Left lung (tissue), 10 donors: ENCODE results near the gene OTUD3. TPM values are rescaled to one million over a fixed set of nuclear protein-coding genes. Genes with fewer than 3 reads are reported as not detected.

Experiments used
- ATAC-seq: fragments of 200-7000 bp; cut with Tn5 transposase; one replicate; pipeline ENCODE4 v1.9.1; 2020; ENCODE audit warnings: moderate library complexity
- DNase-seq, 4 donors: peaks; one replicate each; pipeline ENCODE4 v3.0.0-alpha.2; 2013 to 2020
- H3K27ac ChIP-seq, 2 donors: fragments of 200-600 bp; sonication (generic) in 1 of 2; one replicate each; pipeline versions ENCODE4 v1.5.0 to v1.8.0; 2020 to 2021
- H3K27me3 ChIP-seq, 2 donors: fragments of 200-600 bp; sonication (generic) in 1 of 2; one replicate each; pipeline versions ENCODE4 v1.5.0 to v1.8.0; 2020 to 2021
- H3K36me3 ChIP-seq, 2 donors: fragments of 200-600 bp; sonication (generic) in 1 of 2; one replicate each; pipeline versions ENCODE4 v1.5.0 to v1.8.0; 2020 to 2021
- H3K4me1 ChIP-seq, 2 donors: fragments of 200-600 bp; one replicate each; pipeline ENCODE4 v1.8.0; 2021
- H3K4me3 ChIP-seq, 2 donors: fragments of 200-600 bp; sonication (generic) in 1 of 2; one replicate each; pipeline versions ENCODE4 v1.5.0 to v1.8.0; 2020 to 2021; ENCODE audit warnings: mild to moderate bottlenecking in 1 of 2
- H3K9me3 ChIP-seq, 2 donors: fragments of 200-600 bp; sonication (generic) in 1 of 2; one replicate each; pipeline versions ENCODE4 v1.5.0 to v1.8.0; 2020 to 2021
- intact Hi-C, 2 donors: fragments of 100-400 bp; cut with DNase I; formaldehyde crosslinking; loops; one replicate each; pipeline versions ENCODE4 v1.11.2 to v1.14.2; 2022
- polyA plus RNA-seq, 6 donors: library from polyadenylated mRNA; unstranded; fragments of 120-200 nt; gene quantifications; one replicate each; pipeline ENCODE4 v1.2.1, GENCODE V29; 2013; ENCODE audit not compliant: insufficient read length in 6 of 6
- total RNA-seq, 2 donors: library from RNA; stranded (reverse); fragmentation: NEBNext Ultra II Directional; extraction: Animal tissue kit (Norgen Biotek cat#: 25700); gene quantifications; one replicate each; pipeline ENCODE4 v1.2.1, GENCODE V29; 2021
- TF ChIP-seq, protein P1 (sequence below), 2 donors: fragments of 200-600 bp; sonication (generic) in 1 of 2; IDR thresholded peaks; one replicate each; pipeline versions ENCODE4 v1.5.0 to v1.8.0; 2021; ENCODE audit warnings: antibody characterized with exemption in 2 of 2
- donor health status: DM: no; HTN: yes; CAD: no.
- donor health status: DM: no; HTN: no; CAD: no.

The OTUD3 gene
- total and polyA plus RNA-seq, 8 donors: 9.8 to 52.2 (median 29.0) TPM

DNA sequence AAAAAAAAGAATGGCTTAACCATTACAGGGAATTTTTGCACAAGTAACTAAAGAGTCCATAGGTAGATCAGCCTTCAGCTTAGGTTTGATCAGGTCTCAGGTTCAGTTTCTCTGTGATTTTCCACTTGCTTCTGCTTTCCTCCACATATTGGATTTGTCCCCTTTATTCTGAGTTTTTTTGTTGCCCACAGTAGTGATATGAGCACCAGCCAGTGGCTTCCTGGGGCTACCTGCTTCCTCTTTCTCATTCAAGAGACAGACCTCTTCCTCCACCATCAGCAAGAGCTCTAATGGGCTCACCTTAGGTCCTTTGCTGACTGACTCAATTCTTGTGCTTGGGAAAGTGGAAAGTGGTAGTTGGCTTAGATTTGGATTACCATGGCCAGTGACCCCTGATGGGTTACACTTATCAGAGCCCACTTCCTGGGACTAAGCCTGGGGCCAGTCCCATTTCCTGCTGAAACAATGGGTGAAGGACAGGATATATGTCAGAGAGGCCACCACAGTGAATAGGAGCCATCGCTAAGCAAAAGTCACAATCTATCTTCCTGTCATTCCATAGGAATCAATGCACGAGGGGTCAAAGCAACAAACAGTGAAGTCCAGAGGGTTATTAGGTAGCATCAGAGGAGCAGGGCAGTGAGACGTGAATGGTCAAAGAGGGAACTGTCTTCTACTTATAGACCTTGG is 54.0 kb downstream of the OTUD3 start:
- intact Hi-C loops: no loop called here
- TF ChIP-seq, protein P1, sequence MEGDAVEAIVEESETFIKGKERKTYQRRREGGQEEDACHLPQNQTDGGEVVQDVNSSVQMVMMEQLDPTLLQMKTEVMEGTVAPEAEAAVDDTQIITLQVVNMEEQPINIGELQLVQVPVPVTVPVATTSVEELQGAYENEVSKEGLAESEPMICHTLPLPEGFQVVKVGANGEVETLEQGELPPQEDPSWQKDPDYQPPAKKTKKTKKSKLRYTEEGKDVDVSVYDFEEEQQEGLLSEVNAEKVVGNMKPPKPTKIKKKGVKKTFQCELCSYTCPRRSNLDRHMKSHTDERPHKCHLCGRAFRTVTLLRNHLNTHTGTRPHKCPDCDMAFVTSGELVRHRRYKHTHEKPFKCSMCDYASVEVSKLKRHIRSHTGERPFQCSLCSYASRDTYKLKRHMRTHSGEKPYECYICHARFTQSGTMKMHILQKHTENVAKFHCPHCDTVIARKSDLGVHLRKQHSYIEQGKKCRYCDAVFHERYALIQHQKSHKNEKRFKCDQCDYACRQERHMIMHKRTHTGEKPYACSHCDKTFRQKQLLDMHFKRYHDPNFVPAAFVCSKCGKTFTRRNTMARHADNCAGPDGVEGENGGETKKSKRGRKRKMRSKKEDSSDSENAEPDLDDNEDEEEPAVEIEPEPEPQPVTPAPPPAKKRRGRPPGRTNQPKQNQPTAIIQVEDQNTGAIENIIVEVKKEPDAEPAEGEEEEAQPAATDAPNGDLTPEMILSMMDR (IDR thresholded peaks at IDR 0.05): no peak
- Histone ChIP-seq H3K27ac (no peak overlapping the region), H3K4me1 (no peaks in the 10 kb centered on the region), H3K9me3 (peaks cover 0 to 21% of the 10 kb centered on the region in 2 donors), H3K4me3 (no peak overlapping the region), H3K27me3 (no peaks in the 10 kb centered on the region), H3K36me3 (no peaks in the 10 kb centered on the region)
- ATAC-seq: no peak
- DNase-seq: no peak

DNA sequence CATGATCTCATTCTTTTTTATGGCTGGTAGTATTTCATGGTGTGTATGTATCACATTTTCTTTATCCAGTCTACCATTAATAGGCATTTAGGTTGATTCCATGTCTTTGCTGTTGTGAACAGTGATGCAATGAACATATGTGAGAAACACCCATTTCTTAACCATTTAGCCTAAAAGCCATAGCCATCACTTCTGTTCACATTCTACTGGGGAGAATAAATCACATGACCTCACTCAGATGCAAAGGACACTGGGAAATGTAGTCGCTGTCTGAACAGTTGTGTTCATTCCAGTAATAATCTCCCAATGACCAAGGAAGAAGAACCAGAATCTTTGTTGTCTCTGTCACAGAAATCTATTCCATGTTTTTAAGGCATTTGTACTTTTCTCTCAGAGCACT is 56.3 kb downstream of the OTUD3 start:
- H3K27ac ChIP-seq: no peak overlapping the region
- no peak overlapping the region for H3K4me3 ChIP-seq
- TF ChIP-seq, protein P1 (IDR thresholded peaks at IDR 0.05): no peak
- H3K27me3 ChIP-seq: no peaks in the 10 kb centered on the region
- no peaks in the 10 kb centered on the region for H3K9me3 ChIP-seq
- no peak for ATAC-seq
- DNase-seq: no peak
- intact Hi-C loops: no loop called here
- no peaks in the 10 kb centered on the region for H3K4me1 ChIP-seq
- no peaks in the 10 kb centered on the region for H3K36me3 ChIP-seq

DNA sequence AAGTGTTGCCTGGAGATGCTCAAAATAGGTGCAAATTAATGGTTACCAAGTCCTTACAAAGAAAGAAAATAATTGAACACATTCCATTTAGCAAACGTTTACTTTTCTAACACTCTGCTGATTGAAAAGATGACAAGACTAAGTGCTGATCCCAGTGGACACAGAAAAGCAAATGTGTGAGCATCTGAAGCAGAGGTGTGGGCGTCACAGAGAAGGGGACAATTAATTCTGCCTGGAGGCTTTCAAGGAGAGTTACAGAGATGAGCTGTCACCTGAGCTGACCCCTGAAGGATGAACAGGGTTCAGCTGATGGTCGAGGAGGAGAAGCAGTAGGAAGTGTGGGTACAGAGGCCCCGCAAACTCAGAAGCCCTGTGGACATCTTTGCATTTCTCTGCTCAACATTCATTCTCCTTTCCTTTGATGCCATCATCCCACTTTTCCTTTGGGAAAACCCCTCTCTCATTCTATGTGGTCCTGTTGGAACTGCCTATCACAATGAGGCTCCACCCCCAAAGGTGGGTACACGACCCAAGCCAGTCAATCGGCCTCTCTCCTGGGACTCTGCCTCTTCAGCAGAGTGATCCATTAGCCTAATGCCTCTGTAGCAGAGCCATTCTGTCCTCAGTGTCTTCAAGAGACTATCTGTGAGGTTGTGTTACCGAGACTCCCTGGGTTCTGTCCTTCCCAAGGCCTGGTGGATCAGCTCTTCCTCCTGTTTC is 58.5 kb downstream of the OTUD3 start:
- intact Hi-C loops: no loop called here
- Histone ChIP-seq H3K4me3 (no peak overlapping the region), H3K4me1 (no peaks in the 10 kb centered on the region), H3K36me3 (no peaks in the 10 kb centered on the region), H3K27ac (no peak overlapping the region), H3K9me3 (no peaks in the 10 kb centered on the region), H3K27me3 (no peaks in the 10 kb centered on the region)
- TF ChIP-seq, protein P1 (IDR thresholded peaks at IDR 0.05): no peak
- no peak for DNase-seq
- no peak for ATAC-seq

DNA sequence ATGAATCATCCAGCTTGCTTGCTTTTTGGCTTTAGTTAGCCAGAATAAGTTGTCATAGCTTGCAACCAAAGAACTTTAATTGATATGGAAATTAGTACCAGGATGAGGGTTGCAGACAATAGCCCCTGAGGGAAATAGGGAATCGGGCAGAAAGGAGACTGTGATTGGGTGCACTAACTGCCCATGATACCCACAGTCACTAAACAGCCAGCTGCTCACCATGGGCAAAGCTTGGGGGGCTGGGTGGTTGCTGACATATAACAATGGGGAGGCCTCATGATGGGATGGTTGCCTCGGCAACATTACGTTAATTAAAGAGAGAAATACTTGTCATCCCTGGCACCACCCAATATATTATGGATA is 59.0 kb downstream of the OTUD3 start:
- Histone ChIP-seq H3K4me1 (no peaks in the 10 kb centered on the region), H3K27me3 (peaks cover 0 to 1% of the 10 kb centered on the region in 2 donors), H3K9me3 (no peaks in the 10 kb centered on the region), H3K36me3 (no peaks in the 10 kb centered on the region), H3K27ac (no peak overlapping the region), H3K4me3 (no peak overlapping the region)
- no peak for ATAC-seq
- DNase-seq: no peak
- intact Hi-C loops: no loop called here
- TF ChIP-seq, protein P1 (IDR thresholded peaks at IDR 0.05): no peak

DNA sequence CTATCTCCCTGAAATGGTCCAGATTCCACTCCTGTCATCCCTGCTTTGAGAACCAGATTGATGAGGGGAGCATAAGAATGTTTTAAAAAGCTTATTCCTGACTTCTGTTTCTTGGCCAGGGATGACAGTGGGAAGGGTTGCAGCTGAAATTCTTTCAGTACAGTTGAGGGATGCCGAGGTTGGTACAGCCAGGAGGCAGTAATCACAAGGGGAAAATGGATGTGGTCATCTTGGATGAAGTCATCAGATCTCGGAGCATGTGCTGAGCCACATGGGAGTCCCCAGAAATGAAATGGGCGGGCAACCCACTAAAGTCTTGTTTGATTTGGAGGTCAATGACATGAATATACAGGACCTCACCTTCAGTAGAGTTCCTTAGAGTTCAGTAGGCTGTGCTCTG is 59.9 kb downstream of the OTUD3 start:
- Histone ChIP-seq H3K27ac (no peak overlapping the region), H3K4me1 (no peaks in the 10 kb centered on the region), H3K9me3 (no peaks in the 10 kb centered on the region), H3K36me3 (no peaks in the 10 kb centered on the region), H3K27me3 (peaks cover 0 to 9% of the 10 kb centered on the region in 2 donors), H3K4me3 (no peak overlapping the region)
- ATAC-seq: no peak
- TF ChIP-seq, protein P1 (IDR thresholded peaks at IDR 0.05): no peak
- no peak for DNase-seq
- intact Hi-C loops: no loop called here
